HG03064 (cell line): ENCODE data around the gene COL25A1.

Source experiments
- ATAC-seq: cut with Tn5 transposase; IDR thresholded peaks from one replicate; pipeline ENCODE4 v1.9.1; 2021; ENCODE audit warnings: low read depth; ENCODE audit not compliant: unreplicated experiment

The COL25A1 gene

GRCh38 chr4:108834166-108834834 lies 468.2 kb downstream of the COL25A1 start:
- no peak for ATAC-seq

GRCh38 chr4:108833046-108833445 lies 469.4 kb downstream of the COL25A1 start:
- no peak for ATAC-seq

GRCh38 chr4:108831886-108832285 lies 470.6 kb downstream of the COL25A1 start:
- ATAC-seq, result no peak

- ATAC-seq, result no peak
Measured at GRCh38 chr4:108831291-108831690, 471.2 kb downstream of the COL25A1 start.

- no peak for ATAC-seq
Measured at GRCh38 chr4:108830509-108831244, 471.8 kb downstream of the COL25A1 start.

- no peak for ATAC-seq
Measured at GRCh38 chr4:108829966-108830492, 472.4 kb downstream of the COL25A1 start.

- no peak for ATAC-seq
Measured at GRCh38 chr4:108828620-108829019, 473.8 kb downstream of the COL25A1 start.

- no peak for ATAC-seq
Measured at GRCh38 chr4:108825737-108826136, 476.7 kb downstream of the COL25A1 start.

GRCh38 chr4:108821351-108821930 lies 481.0 kb downstream of the COL25A1 start:
- ATAC-seq, result no peak

- no peak for ATAC-seq
Measured at GRCh38 chr4:108820492-108821350, 481.7 kb downstream of the COL25A1 start.

- ATAC-seq, result no peak
Measured at GRCh38 chr4:108814326-108814725, 488.1 kb downstream of the COL25A1 start.

- no peak for ATAC-seq
Measured at GRCh38 chr4:108813261-108813660, 489.2 kb downstream of the COL25A1 start.

GRCh38 chr4:108811486-108811885 lies 491.0 kb downstream of the COL25A1 start:
- ATAC-seq, result no peak

GRCh38 chr4:108810087-108810486 lies 492.4 kb downstream of the COL25A1 start:
- ATAC-seq, result no peak

GRCh38 chr4:108804648-108805273 lies 497.7 kb downstream of the COL25A1 start:
- no peak for ATAC-seq

- ATAC-seq, result no peak
Measured at GRCh38 chr4:108799306-108799705, 503.2 kb downstream of the COL25A1 start.

- no peak for ATAC-seq
Measured at GRCh38 chr4:108796173-108796572, 506.3 kb downstream of the COL25A1 start.

- no peak for ATAC-seq
Measured at GRCh38 chr4:108795733-108796132, 506.7 kb downstream of the COL25A1 start.

GRCh38 chr4:108794136-108794535 lies 508.3 kb downstream of the COL25A1 start:
- ATAC-seq, result no peak

GRCh38 chr4:108793415-108793814 lies 509.0 kb downstream of the COL25A1 start:
- ATAC-seq, result no peak
